GM19240 (cell line): Measurements from ENCODE around the gene KIAA1755.
"Not testable (repeated sequence)": the region's sequence is repeated elsewhere in the genome, so short reads cannot be mapped to it uniquely, and the experiment has no call there.

ENCODE experiments used
- DNase-seq: peaks from one replicate; pipeline ENCODE4 v3.0.0; 2011; ENCODE audit warnings: low spot score; ENCODE audit not compliant: insufficient read length

The KIAA1755 gene

GRCh38 chr20:38266426-38266825 lies 5.9 kb upstream of the KIAA1755 start:
- no peak for DNase-seq

DNA sequence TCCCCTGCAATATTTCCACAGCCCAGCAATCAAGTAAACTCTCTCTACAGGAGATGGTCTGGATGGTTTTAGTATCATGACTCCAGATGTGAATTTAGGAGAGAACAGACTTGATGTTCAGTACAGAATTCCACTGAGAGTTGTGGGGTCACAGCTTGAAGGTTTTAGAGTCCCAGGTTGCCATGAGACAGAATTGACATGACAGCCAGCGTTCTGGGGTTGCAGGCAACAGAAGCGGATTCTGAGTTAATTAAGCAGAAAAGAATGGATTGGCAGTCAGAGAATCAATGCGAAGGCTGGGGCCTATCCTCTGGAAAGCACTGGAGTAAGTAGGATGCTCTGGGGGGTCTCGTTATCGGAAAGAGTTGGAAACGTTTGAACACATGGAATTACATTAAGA lies 2.4 kb upstream of the KIAA1755 start:
- DNase-seq: no peak

- no peak for DNase-seq
Observed at GRCh38 chr20:38261054-38261390, 487 bp upstream of the KIAA1755 start.

GRCh38 chr20:38260025-38260377 lies 534 bp downstream of the KIAA1755 start:
- no peak for DNase-seq

DNA sequence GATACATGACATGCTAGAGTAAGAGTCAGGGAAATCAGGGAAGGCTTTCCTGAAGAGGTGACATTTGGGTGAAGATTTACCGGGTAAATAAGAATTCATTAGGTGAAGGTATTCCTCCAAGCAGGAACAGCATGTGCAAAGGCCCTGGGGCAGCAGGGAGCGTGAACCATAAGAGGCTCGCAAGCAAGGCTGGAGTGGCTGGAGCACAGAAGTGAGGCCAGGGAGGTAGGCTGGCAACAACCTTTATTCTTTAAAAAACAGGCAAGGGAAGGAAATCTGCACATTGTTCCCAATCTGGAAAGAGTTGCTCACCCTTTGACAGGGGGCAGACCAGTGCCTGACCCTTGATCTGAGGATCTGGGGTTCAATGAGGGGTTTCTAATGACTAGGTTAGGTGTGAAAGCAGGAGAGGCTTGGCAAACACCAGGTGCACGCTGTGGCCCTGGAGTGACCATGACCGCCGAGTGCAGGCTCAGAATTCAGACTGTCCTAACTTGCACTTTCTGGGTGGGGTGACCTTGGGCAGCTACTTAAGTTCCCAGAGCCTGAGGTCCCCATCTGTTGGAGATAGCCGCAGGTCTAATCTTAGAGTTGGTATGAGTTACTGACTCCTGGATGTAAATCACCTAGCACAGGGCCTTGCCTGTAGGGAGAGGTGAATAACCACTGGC lies 1.9 kb downstream of the KIAA1755 start:
- no peak for DNase-seq

DNA sequence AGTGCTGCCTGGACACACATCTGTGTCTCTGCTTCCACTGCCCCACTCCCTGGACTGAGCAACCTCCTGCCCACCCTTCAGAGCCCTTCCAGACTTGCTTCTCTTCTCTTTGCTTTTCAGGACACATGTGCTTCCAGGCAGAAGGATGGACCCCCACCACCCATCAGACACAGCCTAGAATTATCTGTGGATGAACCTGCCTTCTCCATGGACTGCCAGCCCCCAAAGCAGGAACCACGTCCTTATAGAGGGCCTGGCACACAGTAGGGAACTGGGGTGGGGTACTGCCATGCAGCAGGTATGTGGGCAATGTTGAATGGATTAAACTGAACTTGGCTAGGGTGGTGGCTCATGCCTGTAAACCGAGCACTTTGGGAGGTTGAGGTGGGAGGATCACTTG lies 3.6 kb downstream of the KIAA1755 start:
- DNase-seq: no peak

DNA sequence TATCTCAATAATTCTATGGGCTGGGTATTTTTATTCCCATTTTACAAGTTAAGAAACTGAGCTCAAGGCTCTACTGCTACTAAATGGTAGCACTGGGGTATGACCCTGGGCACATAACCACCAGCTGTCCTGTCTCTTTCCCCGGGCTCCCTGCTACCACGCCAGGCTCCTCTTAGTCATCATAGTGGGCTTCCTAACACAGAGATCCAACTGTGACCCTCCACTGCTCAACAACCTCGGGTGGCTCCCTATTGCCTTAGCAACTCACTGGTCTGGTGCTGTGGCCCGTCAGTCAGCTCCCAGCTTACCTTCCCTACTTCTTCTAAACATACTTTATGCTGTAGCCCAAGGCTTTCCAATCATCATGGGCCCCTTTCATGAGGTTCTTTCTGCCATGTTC lies 4.5 kb downstream of the KIAA1755 start:
- no peak for DNase-seq

GRCh38 chr20:38255393-38255792 lies 5.1 kb downstream of the KIAA1755 start:
- no peak for DNase-seq

- DNase-seq: not testable (repeated sequence)
Observed at GRCh38 chr20:38254621-38255020, 5.9 kb downstream of the KIAA1755 start.

GRCh38 chr20:38253571-38253970 lies 7.0 kb downstream of the KIAA1755 start:
- DNase-seq: no peak

GRCh38 chr20:38252292-38253288 lies 7.9 kb downstream of the KIAA1755 start:
- no peak for DNase-seq

DNA sequence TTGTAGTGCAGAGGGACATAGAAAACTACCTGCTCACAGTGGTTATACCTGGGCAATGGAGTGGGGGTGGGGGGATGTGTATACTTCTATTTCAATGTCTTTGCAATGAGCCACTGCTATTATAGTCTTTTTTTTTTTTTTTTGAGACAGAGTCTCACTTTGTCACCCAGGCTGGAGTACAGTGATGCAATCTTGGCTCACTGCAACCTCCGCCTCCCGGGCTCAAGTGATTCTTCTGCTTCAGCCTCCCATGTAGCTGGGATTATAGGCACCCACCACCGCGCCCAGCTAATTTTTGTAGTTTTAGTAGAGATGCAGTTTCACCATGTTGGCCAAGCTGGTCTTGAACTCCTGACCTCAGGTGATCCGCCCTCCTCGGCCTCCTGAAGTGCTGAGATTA lies 9.1 kb downstream of the KIAA1755 start:
- DNase-seq: not testable (repeated sequence)

DNA sequence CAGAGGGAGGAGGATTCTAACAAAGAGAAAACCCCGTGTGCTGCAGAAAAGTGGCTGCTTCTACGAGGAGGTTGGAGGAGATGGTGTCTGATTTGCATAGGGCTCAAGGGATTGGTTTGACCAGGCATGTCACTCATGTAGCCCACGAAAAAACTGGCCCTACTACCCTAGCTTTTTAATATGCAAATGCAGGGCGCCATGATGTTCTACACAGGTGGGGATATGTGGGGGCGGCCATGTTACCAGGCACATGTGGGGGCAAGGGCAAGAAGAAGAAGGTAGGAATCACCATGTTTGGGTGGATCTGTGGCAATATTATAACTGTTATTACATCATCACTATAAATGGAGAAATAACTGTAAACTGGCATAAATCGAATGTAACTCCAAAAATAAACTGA lies 9.9 kb downstream of the KIAA1755 start:
- no peak for DNase-seq

DNA sequence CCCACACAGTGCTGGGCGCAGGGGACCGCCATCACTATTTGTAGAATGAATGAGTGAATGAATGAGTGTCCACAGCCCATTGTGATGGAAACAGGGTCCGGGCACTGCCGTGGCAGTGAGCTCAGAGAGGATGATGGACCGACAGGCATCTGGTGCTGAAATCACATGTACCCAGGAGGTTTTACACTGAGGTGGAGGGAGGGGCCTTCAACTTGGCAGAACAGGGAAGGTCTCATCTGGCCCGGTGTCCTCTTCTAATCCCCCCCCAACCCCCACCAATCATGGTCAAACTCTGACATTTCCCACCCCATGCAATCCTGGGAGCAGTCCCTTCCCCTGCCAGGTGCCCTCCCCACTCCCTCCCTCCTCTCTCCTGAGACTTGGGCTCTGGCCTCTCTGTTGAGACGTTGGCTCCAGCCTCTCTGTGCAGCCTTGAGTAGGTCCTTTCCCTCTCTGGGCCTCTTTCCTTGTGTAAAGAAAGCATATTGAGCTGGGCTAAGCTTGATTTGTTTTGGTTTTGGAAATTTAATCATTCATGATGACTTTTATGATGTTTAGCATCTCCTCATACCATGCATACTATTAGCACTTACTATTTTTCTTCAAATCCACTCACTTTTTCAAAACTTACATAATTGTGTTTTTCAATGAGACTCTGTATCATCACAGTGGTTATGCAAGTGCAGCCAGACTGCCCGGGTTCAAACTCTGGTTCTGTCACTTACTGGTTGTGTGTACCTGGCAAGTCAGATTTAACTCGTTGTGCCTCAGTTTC lies 10.8 kb downstream of the KIAA1755 start:
- DNase-seq: no peak

DNA sequence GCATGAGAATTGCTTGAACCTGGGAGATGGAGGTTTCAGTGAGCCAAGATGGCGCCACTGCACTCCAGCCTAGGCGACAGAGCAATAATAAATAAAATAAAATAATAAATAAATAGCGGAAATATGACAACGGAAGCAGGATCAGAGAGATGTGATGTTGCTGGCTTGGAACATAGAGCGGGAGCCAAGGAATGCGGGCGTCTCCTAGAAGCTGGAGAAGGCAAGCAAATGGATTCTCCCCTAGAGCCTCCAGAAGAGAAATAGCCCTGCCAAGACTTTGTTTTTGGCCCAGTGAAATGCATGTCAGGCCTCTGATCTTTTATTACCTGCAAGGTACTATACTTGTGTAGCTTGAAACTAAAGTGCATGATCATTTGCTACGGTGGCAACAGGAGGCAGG lies 12.4 kb downstream of the KIAA1755 start:
- DNase-seq: no peak

DNA sequence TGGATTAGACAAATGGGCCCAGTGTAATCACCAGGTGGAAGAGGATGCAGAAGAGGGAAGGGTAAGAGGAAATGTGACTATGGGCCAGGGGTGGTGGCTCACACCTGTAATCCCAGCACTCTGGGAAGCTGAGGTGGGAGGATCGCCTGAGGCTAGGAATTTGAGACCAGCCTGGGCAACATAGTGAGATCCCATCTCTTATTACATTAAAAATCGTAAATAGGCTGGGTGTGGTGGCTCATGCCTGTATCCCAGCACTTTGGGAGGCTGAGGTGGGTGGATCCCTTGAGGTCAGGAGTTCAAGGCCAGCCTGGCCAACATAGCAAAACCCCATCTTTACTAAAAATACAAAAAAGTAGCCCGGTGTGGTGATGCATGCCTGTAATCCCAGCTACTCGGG lies 12.8 kb downstream of the KIAA1755 start:
- not testable (repeated sequence) for DNase-seq

- no peak for DNase-seq
Observed at GRCh38 chr20:38247166-38247509, 13.4 kb downstream of the KIAA1755 start.

DNA sequence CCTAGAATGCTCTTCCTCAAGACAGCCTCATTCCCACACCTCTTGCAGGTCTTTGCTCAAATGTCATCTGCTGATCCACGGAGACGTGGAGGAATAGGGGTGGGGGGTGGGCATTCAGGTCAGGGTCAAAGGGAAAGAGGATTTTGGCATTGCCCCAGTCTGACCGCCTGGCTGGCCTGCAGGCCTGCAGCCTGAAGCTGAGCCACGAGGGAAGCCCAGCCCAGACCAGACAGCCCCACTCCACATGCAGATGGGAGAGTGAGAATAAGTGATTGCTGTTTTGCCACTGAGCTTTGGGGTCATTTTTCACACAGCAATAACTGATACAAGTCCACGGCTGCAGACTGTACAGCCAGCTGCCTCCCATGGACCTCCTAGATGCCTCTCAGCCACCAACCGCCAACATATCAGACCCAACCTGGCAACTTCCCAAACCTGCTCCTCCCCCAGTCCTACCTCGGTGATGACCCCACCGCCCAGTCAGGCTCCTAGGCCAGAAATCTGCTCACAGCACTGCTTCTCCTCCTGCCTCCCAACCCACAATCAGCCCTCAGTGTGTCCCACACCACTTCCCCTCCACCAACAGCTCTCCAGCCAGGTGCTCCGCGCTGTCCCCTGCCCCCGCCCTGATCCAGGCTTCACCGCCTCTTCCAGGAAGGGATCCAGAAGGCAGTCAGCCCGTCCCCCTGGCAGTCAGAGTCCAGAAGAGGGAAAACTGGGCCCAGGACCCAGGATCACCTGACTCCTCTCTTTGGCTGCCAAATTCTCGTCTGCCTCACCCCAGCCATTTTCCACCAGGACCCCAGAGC lies 14.0 kb downstream of the KIAA1755 start:
- no peak for DNase-seq

- no peak for DNase-seq
Observed at GRCh38 chr20:38245753-38246152, 14.8 kb downstream of the KIAA1755 start.

DNA sequence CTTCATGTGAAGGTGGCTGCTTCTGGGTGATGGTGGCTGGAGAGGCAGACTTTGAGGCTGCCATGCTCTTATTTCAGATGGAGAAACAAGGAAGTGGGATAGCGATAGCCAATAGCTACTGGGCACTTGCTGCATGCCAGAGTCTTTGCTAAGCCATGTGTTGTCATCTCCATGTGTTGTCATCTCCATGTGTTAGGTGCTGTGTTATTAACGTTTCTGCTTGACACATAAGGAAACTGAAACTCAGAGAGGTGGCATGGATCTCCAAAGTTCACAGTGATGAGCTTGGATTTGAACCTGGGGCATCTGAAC lies 16.9 kb downstream of the KIAA1755 start:
- DNase-seq: no peak
